IgD-negative memory B cell (primary cell): ENCODE data around the gene CARD9. TPM values are rescaled to one million over a fixed set of nuclear protein-coding genes. Genes with fewer than 3 reads are reported as not detected.

Experiments used
- H3K27ac Mint-ChIP-seq, 3 donors: one replicate each; pipeline ENCODE4 v1.8.0; 2020 to 2022; ENCODE audit warnings: mild to moderate bottlenecking in 3 of 3, mixed read lengths in 3 of 3, moderate library complexity in 1 of 3
- H3K27me3 Mint-ChIP-seq: one replicate; pipeline ENCODE4 v1.8.0; 2021; ENCODE audit warnings: mixed read lengths
- H3K36me3 Mint-ChIP-seq: one replicate; pipeline ENCODE4 v1.8.0; 2020; ENCODE audit warnings: mild to moderate bottlenecking, mixed read lengths
- H3K4me1 Mint-ChIP-seq, 3 donors: one replicate each; pipeline ENCODE4 v1.8.0; 2020 to 2022; ENCODE audit warnings: mixed read lengths in 3 of 3, mild to moderate bottlenecking in 1 of 3
- H3K4me3 Mint-ChIP-seq, 4 donors: one replicate each; pipeline ENCODE4 v1.8.0; 2020 to 2022; ENCODE audit warnings: mild to moderate bottlenecking in 4 of 4, mixed read lengths in 4 of 4, moderate library complexity in 3 of 4
- H3K9me3 Mint-ChIP-seq, 3 donors: one replicate each; pipeline ENCODE4 v1.8.0; 2020 to 2021; ENCODE audit warnings: mixed read lengths in 3 of 3, mild to moderate bottlenecking in 1 of 3
- polyA plus RNA-seq: library from polyadenylated mRNA; unstranded; fragments of 300-500 nt; fragmentation: Illumina TruSeq; gene quantifications from one replicate; pipeline ENCODE4 v1.2.3, GENCODE V29; 2021

Gene CARD9
- polyA plus RNA-seq, 1 donor from 2014 or later = 0.26 TPM

DNA sequence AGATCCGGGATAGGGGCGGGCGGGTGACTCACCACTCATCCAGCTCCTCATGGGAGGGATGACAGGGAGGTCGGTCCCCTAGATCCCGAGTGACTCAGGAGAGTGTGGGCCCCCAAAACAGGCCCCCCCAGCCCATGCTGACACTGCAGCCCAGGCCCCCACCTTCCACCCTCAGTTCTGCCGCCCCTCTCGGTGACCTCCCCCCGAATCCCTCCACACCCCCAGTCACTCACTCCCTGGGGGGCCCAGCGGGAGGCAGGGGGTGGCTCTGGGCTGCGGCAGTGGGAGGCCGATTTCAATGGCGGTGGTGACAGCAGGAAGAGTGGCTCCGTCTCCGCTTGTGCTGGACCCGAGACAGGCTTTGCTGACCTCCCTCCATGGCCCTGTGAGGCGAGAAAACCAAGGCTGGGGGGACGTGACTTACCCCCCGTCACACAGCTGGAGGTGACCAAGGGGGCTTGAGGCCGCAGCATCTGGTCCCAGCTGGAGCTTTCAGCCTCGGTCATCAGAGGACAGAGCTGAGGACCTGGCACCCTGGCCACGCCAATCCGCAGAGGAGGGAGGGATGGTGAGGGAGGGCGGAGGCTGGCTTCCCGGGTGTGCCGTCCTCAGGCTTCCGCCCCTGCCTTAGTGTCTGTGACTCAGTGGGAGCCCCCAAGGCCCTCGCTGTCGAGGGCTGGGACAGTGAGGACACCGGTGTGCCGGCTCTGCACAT lies 37.2 kb downstream of the CARD9 start:
- no peaks in the 10 kb centered on the region for H3K36me3 Mint-ChIP-seq
- no peak overlapping the region for H3K4me3 Mint-ChIP-seq
- peaks cover 1% of the 10 kb centered on the region for H3K27me3 Mint-ChIP-seq
- peaks cover 0 to 1% (median 0%) of the 10 kb centered on the region in 3 donors for H3K4me1 Mint-ChIP-seq
- no peak overlapping the region for H3K27ac Mint-ChIP-seq
- H3K9me3 Mint-ChIP-seq = peaks cover 0 to 2% (median 0%) of the 10 kb centered on the region in 3 donors

DNA sequence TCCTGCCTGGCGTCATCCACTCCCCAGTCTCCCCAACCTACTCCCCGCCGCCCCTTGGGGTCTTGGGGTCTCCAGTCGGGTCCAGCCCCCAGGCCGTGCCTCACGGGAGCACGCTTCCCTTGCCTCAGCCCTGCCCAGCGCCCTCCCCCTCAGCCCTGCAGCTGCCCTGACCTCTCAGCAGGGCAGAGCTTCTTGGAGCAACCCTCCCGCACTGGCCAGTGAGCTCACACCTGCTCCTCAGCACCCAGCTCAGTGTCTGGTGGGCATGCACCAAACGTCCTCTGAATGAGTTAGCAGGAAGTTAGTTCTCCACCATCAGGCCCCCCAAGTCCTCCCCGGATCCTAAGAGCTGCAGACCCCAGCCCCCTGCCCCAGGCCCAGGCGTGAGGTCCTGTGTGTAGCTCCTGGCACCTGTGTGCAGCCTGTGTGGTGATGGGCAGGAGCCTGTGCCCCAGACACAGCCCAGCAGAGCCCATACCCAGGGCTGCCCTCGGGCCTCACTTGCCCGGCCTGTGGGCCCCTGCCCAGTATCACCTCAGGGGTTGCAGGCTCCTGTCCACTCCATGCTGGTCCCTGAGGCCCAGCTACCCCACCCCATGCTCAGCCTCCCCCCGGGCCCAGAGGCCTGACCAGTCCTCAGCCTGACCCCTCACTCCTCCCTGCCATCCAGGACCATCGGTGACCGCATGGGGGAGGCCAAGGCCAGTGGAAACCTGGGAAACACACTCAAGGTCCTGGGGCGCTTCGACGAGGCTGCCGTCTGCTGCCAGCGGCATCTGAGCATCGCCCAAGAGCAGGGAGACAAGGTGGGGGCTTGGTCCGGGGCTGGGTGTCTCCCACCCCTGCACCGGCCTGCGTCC lies 37.9 kb downstream of the CARD9 start:
- Mint-ChIP-seq H3K4me3 (no peak overlapping the region), H3K36me3 (no peaks in the 10 kb centered on the region), H3K9me3 (peaks cover 0 to 2% (median 0%) of the 10 kb centered on the region in 3 donors), H3K27ac (no peak overlapping the region), H3K4me1 (peaks cover 0 to 1% (median 0%) of the 10 kb centered on the region in 3 donors), H3K27me3 (peaks cover 1% of the 10 kb centered on the region)

DNA sequence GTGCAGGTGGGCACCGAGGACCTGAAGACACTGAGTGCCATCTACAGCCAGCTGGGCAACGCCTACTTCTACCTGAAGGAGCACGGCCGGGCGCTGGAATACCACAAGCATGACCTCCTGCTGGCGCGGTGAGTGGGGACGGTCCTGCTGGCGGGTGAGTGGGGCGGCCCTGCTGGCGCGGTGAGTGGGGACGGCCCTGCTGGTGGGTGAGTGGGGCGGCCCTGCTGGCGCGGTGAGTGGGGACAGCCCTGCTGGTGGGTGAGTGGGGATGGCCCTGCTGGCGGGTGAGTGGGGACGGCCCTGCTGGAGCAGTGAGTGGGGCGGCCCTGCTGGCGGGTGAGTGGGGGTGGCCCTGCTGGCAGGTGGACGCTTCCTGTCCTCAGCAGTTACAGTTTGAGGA lies 38.9 kb downstream of the CARD9 start:
- H3K36me3 Mint-ChIP-seq = no peaks in the 10 kb centered on the region
- H3K27me3 Mint-ChIP-seq = peaks cover 2% of the 10 kb centered on the region
- peaks cover 0 to 1% (median 0%) of the 10 kb centered on the region in 3 donors for H3K4me1 Mint-ChIP-seq
- H3K27ac Mint-ChIP-seq = no peak overlapping the region
- peaks cover 0 to 2% (median 0%) of the 10 kb centered on the region in 3 donors for H3K9me3 Mint-ChIP-seq
- H3K4me3 Mint-ChIP-seq = no peak overlapping the region

DNA sequence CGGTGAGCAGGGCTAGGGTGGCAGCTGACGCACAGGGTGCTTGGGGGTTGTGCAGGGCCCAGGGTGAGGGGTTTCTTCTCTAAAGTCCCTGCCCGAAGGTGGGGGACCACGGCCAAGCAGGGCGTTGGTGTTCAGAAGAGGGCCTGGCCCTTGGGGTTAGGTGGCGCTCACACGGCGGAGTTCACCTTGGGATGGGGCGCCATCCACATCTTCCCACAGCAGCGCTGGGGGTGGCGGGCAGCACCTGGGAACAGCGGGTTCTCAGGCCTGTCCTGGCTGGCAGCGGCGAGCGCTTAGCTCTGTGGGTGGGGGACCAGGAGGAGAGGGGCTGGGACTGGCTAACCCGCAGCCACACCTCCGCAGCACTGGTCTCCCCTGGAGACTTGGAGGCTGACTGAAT lies 40.0 kb downstream of the CARD9 start:
- no peaks in the 10 kb centered on the region for H3K4me1 Mint-ChIP-seq
- H3K27ac Mint-ChIP-seq = no peak overlapping the region
- H3K36me3 Mint-ChIP-seq = no peaks in the 10 kb centered on the region
- H3K27me3 Mint-ChIP-seq = peaks cover 11% of the 10 kb centered on the region
- no peak overlapping the region for H3K4me3 Mint-ChIP-seq
- H3K9me3 Mint-ChIP-seq = no peaks in the 10 kb centered on the region

DNA sequence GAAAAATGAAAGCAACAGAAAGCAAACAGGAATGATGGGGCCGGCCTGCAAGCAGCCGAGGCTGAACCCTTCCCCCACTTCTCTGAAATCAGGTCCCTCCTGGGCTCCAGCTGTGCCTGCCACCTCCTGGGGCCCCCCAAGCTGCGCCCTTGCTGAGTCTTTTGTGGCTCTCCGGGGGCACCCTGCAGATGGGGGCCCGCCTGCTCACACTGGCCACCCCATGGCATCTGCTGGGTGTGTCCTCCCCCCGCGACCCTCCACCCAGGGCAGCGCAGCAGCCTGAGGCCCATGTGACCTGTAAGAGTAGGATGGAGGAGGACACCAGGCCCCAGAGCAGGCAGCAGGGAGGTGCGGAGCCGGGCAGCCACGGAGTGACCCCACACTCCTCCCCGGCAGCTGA lies 40.4 kb downstream of the CARD9 start:
- no peak overlapping the region for H3K4me3 Mint-ChIP-seq
- H3K27me3 Mint-ChIP-seq = peaks cover 12% of the 10 kb centered on the region
- H3K9me3 Mint-ChIP-seq = no peaks in the 10 kb centered on the region
- no peaks in the 10 kb centered on the region for H3K36me3 Mint-ChIP-seq
- H3K27ac Mint-ChIP-seq = no peak overlapping the region
- no peaks in the 10 kb centered on the region for H3K4me1 Mint-ChIP-seq

DNA sequence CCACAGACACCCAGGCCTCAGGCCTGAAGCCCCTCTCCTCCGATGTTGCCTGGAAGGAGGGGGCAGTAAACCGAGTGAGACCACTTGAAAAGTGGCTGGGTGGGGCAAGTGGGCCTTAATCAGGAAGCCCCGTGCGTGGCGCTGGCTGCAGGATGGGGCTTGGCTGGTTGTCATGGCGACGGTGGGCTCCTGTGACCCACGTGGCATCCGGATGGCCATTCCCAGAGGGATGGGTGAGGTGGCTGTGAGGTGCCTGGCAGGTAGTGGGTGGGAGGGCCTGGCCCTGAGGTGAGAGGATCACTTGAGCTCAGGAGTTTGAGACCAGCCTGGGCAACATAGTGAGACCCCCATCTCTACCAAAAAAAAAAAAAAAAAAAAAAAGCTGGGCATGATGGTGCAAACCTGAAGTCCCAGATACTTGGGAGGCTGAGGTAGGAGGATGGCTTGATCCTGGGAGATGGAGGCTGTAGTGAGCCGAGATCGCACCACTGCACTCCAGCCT lies 40.9 kb downstream of the CARD9 start:
- H3K27ac Mint-ChIP-seq = no peak overlapping the region
- H3K4me3 Mint-ChIP-seq = peak overlapping the region in 1 of 4 donors; percentile 41
- H3K27me3 Mint-ChIP-seq = peaks cover 12% of the 10 kb centered on the region
- H3K4me1 Mint-ChIP-seq = no peaks in the 10 kb centered on the region
- H3K36me3 Mint-ChIP-seq = no peaks in the 10 kb centered on the region
- H3K9me3 Mint-ChIP-seq = no peaks in the 10 kb centered on the region

DNA sequence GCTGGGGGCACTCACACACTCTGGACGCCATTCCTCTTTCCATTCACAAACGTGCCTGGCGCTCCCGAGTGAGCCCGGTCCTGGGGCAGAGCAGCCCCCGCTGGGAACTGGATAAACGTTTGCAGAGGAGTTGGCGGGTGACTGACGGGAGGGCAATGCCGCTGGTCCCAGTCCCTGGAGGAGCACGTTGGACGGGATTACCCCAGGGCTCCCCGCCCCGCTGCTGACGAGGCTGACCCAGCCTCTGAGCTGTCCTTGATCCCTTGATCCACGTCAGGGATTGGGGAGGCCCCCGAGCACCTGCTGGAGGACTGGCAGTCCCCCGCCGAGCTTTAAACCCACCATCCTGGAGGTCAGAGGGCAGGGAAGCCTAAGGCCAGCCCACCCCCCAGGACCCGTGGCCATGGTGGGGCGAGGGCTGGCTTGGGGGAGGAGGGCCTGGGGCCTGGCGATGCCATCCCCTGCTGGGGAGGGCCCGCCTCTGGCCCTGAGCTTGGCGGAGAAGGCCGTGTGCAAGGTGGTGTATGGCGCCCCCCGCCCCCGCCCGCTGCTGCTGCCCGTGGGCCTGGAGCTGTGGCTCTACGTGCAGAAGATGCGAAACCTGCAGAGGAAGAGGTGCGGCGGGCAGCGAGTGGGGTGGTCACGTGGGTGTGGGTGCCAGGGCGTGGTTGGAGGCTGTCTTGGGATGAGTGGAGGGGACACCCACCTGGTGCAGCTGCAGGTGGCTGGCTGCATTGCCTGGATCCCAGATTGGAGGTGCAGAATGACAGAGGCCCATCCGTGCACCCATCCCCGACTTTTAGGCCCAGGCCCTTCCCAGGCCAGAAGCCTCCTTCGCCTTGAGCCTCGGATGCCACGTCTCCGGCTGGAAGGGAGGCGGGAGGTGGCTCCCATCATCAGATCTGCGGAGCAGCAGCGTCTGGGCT lies 41.6 kb downstream of the CARD9 start:
- no peak overlapping the region for H3K4me3 Mint-ChIP-seq
- H3K36me3 Mint-ChIP-seq = no peaks in the 10 kb centered on the region
- H3K4me1 Mint-ChIP-seq = no peaks in the 10 kb centered on the region
- peaks cover 12% of the 10 kb centered on the region for H3K27me3 Mint-ChIP-seq
- no peak overlapping the region for H3K27ac Mint-ChIP-seq
- H3K9me3 Mint-ChIP-seq = no peaks in the 10 kb centered on the region

DNA sequence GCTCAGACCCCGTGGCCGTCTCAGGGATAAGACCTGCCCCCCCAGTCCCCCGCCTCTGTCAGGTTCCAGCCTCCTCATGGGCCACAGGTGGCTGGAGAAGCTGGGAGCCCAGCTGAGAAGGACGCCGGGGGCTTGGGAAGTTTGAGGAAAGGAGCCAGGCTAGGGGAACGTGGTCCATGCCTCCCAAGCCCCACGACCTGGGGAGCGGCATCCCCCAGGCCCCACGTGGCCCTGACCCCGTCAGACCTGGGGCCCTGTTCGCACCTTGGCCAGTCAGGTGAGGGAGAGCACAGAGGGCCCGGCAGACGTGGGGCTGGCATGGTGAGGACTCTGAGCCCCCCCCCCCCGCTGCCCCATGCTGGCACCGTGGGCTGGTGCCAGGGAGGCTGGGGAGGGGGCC lies 42.4 kb downstream of the CARD9 start:
- H3K9me3 Mint-ChIP-seq = no peaks in the 10 kb centered on the region
- H3K36me3 Mint-ChIP-seq = no peaks in the 10 kb centered on the region
- peaks cover 12% of the 10 kb centered on the region for H3K27me3 Mint-ChIP-seq
- H3K4me3 Mint-ChIP-seq = no peak overlapping the region
- peak overlapping the region in 1 of 3 donors; percentile 65 for H3K27ac Mint-ChIP-seq
- no peaks in the 10 kb centered on the region for H3K4me1 Mint-ChIP-seq

DNA sequence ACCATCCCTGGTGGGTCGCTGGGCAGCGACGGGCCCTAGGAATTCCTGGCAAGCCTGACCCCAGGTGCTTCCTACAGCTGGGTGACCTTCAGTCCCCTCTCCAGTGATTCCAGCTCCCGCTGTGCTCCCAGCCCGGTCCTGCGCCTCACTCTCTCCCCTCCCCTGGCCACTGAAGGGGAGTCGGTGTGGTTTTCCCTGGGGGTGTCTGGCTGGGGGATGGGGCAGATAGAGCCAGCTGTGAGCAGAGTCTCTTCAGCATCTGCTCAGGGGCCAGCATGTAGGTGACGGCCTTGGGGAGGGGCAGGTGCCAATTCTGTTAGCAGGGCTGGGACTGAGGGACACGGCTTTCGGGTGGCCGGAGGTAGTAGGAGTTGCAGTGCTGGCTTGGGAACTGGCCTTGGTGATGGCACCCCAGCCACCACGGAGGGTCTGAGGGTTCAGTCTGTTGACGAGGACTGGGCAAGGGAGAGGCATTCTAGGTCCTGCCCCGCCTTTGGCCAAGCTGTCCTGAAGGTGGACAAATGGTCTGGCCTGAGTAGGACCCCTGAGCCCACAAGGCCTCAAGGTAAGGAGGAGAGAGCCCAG lies 43.0 kb downstream of the CARD9 start:
- Mint-ChIP-seq H3K36me3 (no peaks in the 10 kb centered on the region), H3K4me3 (no peak overlapping the region), H3K27me3 (peaks cover 12% of the 10 kb centered on the region), H3K4me1 (no peaks in the 10 kb centered on the region), H3K9me3 (no peaks in the 10 kb centered on the region), H3K27ac (peak overlapping the region in 1 of 3 donors; percentile 65)

DNA sequence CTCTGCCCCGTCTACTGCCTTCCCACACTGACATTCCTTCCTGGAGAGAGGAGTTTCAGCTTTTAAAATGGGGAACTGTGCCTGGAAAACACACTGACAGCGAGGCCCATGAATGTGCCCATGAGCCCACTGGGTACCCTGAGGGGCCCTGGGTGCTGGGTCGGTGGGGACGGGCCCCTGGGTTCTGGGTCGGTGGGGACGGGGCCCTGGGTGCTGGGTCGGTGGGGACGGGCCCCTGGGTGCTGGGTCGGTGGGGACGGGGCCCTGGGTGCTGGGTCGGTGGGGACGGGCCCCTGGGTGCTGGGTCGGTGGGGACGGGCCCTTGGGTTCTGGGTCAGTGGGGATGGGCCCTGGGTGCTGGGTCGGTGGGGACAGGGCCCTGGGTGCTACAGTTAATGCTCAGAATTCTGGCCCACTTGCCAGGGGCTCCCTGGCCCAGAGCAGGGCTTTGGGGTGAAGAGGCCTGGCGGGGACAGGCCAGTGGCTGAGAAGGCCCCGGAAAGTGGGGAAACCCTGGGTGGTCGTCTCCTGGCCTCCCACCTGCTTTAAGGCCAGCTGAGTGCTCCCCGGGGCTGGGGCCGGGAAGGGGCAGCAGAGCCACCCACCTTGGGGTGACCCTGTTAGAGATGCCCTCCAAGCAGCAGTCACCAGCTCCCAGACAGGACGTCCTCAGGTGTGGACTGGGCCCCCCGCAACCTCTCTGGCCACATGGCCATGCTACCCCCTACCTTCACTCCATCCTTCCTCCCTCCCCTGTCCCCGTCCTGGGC lies 43.6 kb downstream of the CARD9 start:
- Mint-ChIP-seq H3K27me3 (peaks cover 13% of the 10 kb centered on the region), H3K9me3 (no peaks in the 10 kb centered on the region), H3K4me1 (no peaks in the 10 kb centered on the region), H3K27ac (no peak overlapping the region), H3K4me3 (no peak overlapping the region), H3K36me3 (no peaks in the 10 kb centered on the region)

DNA sequence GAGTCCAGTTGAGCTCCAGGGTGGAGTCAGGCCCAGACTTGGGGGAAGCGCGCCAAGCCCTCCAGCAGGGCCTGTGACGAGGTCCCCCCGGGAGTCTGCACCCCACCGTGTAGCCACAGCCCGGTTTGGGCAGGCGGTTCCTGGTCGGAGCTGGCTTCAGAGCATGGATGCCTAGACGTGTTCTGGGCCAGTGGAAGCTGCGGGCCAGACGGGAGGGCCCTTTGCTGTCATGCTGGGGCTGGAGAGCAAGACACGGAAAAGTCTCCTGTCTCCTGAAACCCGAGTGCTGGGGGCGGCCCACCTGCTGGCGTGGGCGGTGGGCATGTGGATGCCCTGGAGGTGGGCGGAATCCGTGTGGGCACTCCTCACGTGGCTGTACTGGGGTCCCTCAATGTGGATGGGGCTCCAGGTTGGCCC lies 44.2 kb downstream of the CARD9 start:
- no peak overlapping the region for H3K27ac Mint-ChIP-seq
- no peaks in the 10 kb centered on the region for H3K36me3 Mint-ChIP-seq
- peaks cover 13% of the 10 kb centered on the region for H3K27me3 Mint-ChIP-seq
- no peak overlapping the region for H3K4me3 Mint-ChIP-seq
- H3K4me1 Mint-ChIP-seq = no peaks in the 10 kb centered on the region
- H3K9me3 Mint-ChIP-seq = no peaks in the 10 kb centered on the region

DNA sequence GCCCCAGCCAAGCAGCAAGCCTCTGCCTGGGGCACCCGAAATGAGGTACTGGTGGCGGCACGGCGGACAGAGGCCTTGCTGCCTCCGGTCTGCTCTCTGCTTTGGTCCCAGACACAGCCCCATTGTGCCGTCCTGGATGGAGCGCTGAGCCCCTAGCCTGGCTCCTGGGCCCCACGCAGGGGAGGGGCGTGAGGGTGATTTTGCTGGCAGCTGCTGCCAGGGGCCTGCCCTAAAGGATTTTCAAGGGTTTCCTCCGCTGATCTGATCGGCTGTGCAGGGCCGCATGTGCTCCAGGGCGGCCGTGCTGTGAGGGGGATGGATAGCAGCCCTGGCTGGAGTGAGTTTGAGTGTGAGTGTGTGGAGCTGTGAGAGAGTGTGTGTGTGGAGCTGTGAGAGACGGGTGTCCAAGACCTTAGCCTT lies 44.8 kb downstream of the CARD9 start:
- H3K4me1 Mint-ChIP-seq = no peaks in the 10 kb centered on the region
- peak overlapping the region in 2 of 4 donors; percentile 16 to 85 for H3K4me3 Mint-ChIP-seq
- H3K36me3 Mint-ChIP-seq = no peaks in the 10 kb centered on the region
- H3K9me3 Mint-ChIP-seq = no peaks in the 10 kb centered on the region
- H3K27me3 Mint-ChIP-seq = peaks cover 13% of the 10 kb centered on the region
- H3K27ac Mint-ChIP-seq = no peak overlapping the region

DNA sequence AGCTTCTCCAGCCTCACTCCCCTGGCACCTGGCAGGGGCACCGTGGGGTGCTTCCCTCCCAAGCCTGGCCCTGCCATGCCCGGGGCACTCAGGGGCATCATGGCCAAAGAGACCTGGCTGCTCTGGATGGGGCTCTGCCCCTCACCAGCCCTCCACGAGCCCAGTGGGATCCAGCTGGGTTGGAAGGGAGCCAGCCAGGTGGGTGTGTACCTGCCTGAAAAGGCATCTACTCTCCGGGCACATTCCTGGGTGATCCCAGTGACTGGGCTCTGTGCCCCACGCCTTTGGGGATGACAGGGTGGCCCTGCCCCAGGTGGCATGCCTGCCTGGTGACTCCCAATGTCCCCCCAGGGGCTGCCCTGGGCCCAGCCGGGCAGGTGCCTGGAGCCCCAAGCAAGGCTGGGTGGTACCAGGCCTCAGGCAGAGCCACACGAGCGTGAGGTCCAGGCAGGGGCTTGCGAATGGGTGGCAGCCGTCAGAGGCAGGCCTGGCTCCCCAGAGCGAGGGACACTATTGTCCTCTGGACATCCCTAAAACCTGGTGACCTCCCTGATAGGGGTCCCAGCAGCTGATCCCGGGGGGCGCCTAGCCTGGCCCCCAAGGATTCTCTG lies 45.4 kb downstream of the CARD9 start:
- Mint-ChIP-seq H3K9me3 (no peaks in the 10 kb centered on the region), H3K36me3 (no peaks in the 10 kb centered on the region), H3K4me3 (peak overlapping the region in 1 of 4 donors; percentile 16), H3K27me3 (peaks cover 13% of the 10 kb centered on the region), H3K27ac (no peak overlapping the region), H3K4me1 (no peaks in the 10 kb centered on the region)
